H1 (cell line): ENCODE data around the gene ADSS1. TPM values are rescaled to one million over a fixed set of nuclear protein-coding genes. Genes with fewer than 3 reads are reported as not detected.

ENCODE experiments used
- CTCF ChIA-PET: fragments of 300-600 bp; sonication (Branson Sonifier 250); formaldehyde crosslinking; loops from one replicate; lab custom pipeline; 2021; ENCODE audit not compliant: partially characterized antibody; lab: Charles Lee
- POLR2A ChIA-PET: fragments of 300-600 bp; sonication (Branson Sonifier 250); formaldehyde crosslinking; loops from one replicate; lab custom pipeline; 2021; ENCODE audit warnings: inconsistent platforms; ENCODE audit not compliant: partially characterized antibody; lab: Charles Lee
- DNase-seq, 2 experiments: peaks; one replicate each; pipeline versions ENCODE4 v3.0.0 to v3.0.0-alpha.2; 2010 to 2022; ENCODE audit warnings: low spot score in 2 of 2, low read depth in 1 of 2, mixed read lengths in 1 of 2
- FAIRE-seq: peaks from 2 replicates; lab custom pipeline; 2011; peaks lifted over from hg19 to GRCh38; lab: Jason Lieb, UNC
- H2AFZ ChIP-seq: 2 replicates; pipeline ENCODE4 v1.8.1; 2012; ENCODE audit warnings: low read length, inconsistent platforms
- H2AK5ac ChIP-seq: 2 replicates; pipeline ENCODE4 v1.6.1; 2013; ENCODE audit warnings: low read depth, low read length
- H2BK120ac ChIP-seq: replicated peaks from 2 replicates; pipeline ENCODE3; 2013; ENCODE audit warnings: low read depth, low read length, inconsistent platforms
- H2BK12ac ChIP-seq: 2 replicates; pipeline ENCODE4 v1.6.1; 2013; ENCODE audit warnings: low read depth, low read length
- H2BK15ac ChIP-seq: 2 replicates; pipeline ENCODE4 v1.6.1; 2013; ENCODE audit warnings: low read length
- H2BK20ac ChIP-seq: 2 replicates; pipeline ENCODE4 v1.6.1; 2013; ENCODE audit warnings: low read length
- H2BK5ac ChIP-seq: 2 replicates; pipeline ENCODE4 v1.6.1; 2013; ENCODE audit warnings: low read depth, low read length
- H3K14ac ChIP-seq: 2 replicates; pipeline ENCODE4 v1.6.1; 2013; ENCODE audit warnings: inconsistent platforms; ENCODE audit not compliant: insufficient read length
- H3K18ac ChIP-seq: 2 replicates; pipeline ENCODE4 v1.6.1; 2013; ENCODE audit warnings: low read length; ENCODE audit errors: extremely low read depth
- H3K23ac ChIP-seq: 2 replicates; pipeline ENCODE4 v1.6.1; 2013; ENCODE audit warnings: inconsistent platforms; ENCODE audit not compliant: insufficient read length
- H3K23me2 ChIP-seq: 2 replicates; pipeline ENCODE4 v1.6.1; 2013; ENCODE audit warnings: low read depth, low read length
- H3K27ac ChIP-seq: 2 replicates; pipeline ENCODE4 v1.6.1; 2011; ENCODE audit warnings: low read depth, low read length, inconsistent platforms
- H3K27me3 ChIP-seq, 4 experiments: replicated peaks in 1 of 4; 1 replicate in 1 of 4; 2 replicates in 3 of 4; pipeline versions ENCODE4 v1.6.1 to v1.8.1; 2011 to 2013; ENCODE audit warnings: low read length in 3 of 4, mild to moderate bottlenecking in 3 of 4, inconsistent platforms in 2 of 4, mixed read lengths in 2 of 4, moderate library complexity in 1 of 4; ENCODE audit not compliant: control insufficient read depth in 3 of 4, insufficient read depth in 3 of 4; ENCODE audit errors: extremely low read depth in 1 of 4
- H3K36me3 ChIP-seq, 4 experiments: 2 replicates each; pipeline versions ENCODE4 v1.6.1 to v1.8.1; 2011 to 2013; ENCODE audit warnings: mild to moderate bottlenecking in 4 of 4, low read length in 3 of 4, moderate library complexity in 2 of 4, control low read depth in 1 of 4, inconsistent platforms in 1 of 4; ENCODE audit not compliant: insufficient read depth in 4 of 4, control insufficient read depth in 2 of 4
- H3K4ac ChIP-seq: replicated peaks from 2 replicates; pipeline ENCODE3; 2013; ENCODE audit warnings: low read length, low read depth, mixed read lengths, inconsistent platforms; ENCODE audit not compliant: insufficient read length
- H3K4me1 ChIP-seq, 4 experiments: replicated peaks in 1 of 4; 1 replicate in 1 of 4; 2 replicates in 3 of 4; pipeline versions ENCODE4 v1.6.1 to v1.8.1; 2011 to 2013; ENCODE audit warnings: low read length in 3 of 4, inconsistent platforms in 2 of 4, mixed read lengths in 1 of 4; ENCODE audit not compliant: insufficient read depth in 4 of 4, control insufficient read depth in 3 of 4
- H3K4me2 ChIP-seq, 2 experiments: 2 replicates each; pipeline versions ENCODE4 v1.6.1 to v1.8.1; 2011 to 2013; ENCODE audit warnings: low read depth in 2 of 2, low read length in 2 of 2, control low read depth in 1 of 2, inconsistent platforms in 1 of 2, mild to moderate bottlenecking in 1 of 2; ENCODE audit not compliant: insufficient read depth in 1 of 2
- H3K4me3 ChIP-seq, 4 experiments: fragments of 200-600, 300-600 bp in 1 of 4; sonication (generic), shearing (Covaris generic), sonication (Bioruptor Twin) in 1 of 4; 2 replicates each; pipeline versions ENCODE4 v1.5.1 to v1.8.1; 2011 to 2016; ENCODE audit warnings: low read length in 4 of 4, low read depth in 3 of 4, control low read depth in 2 of 4, inconsistent platforms in 2 of 4, mild to moderate bottlenecking in 2 of 4, mixed read lengths in 1 of 4, moderate library complexity in 1 of 4; ENCODE audit not compliant: insufficient read depth in 2 of 4; ENCODE audit errors: extremely low read depth in 1 of 4
- H3K56ac ChIP-seq: replicated peaks from 2 replicates; pipeline ENCODE3; 2013; ENCODE audit warnings: low read depth, mild to moderate bottlenecking, mixed read lengths, low read length, inconsistent platforms; ENCODE audit not compliant: insufficient read length
- H3K79me1 ChIP-seq: 2 replicates; pipeline ENCODE4 v1.6.1; 2013; ENCODE audit warnings: low read depth, low read length, control low read depth
- H3K79me2 ChIP-seq, 2 experiments: 2 replicates each; pipeline versions ENCODE4 v1.6.1 to v1.8.1; 2012 to 2013; ENCODE audit warnings: low read length in 2 of 2, mild to moderate bottlenecking in 2 of 2, inconsistent platforms in 1 of 2; ENCODE audit not compliant: insufficient read depth in 2 of 2, control insufficient read depth in 1 of 2
- H3K9ac ChIP-seq, 4 experiments: replicated peaks in 1 of 4; 1 replicate in 1 of 4; 2 replicates in 3 of 4; pipeline versions ENCODE4 v1.6.1 to v1.8.1; 2011 to 2013; ENCODE audit warnings: low read depth in 3 of 4, low read length in 3 of 4, control low read depth in 2 of 4, mild to moderate bottlenecking in 2 of 4, moderate library complexity in 2 of 4, inconsistent platforms in 1 of 4; ENCODE audit errors: extremely low read depth in 1 of 4
- H3K9me3 ChIP-seq, 2 experiments: 2 replicates each; pipeline versions ENCODE4 v1.6.1 to v1.8.1; 2012 to 2013; ENCODE audit warnings: mild to moderate bottlenecking in 2 of 2, moderate library complexity in 2 of 2, control low read depth in 1 of 2, inconsistent platforms in 1 of 2, low read depth in 1 of 2, low read length in 1 of 2, mixed read lengths in 1 of 2; ENCODE audit not compliant: insufficient read depth in 2 of 2
- H4K20me1 ChIP-seq, 2 experiments: replicated peaks in 1 of 2; 2 replicates each; pipeline versions ENCODE3 to v1.8.1; 2011 to 2013; ENCODE audit warnings: inconsistent platforms in 2 of 2, low read length in 2 of 2, mild to moderate bottlenecking in 1 of 2; ENCODE audit not compliant: insufficient read depth in 2 of 2, control insufficient read depth in 1 of 2
- H4K5ac ChIP-seq: 2 replicates; pipeline ENCODE4 v1.6.1; 2013; ENCODE audit warnings: low read length, low read depth, mixed read lengths, inconsistent platforms; ENCODE audit not compliant: insufficient read length
- H4K8ac ChIP-seq: 2 replicates; pipeline ENCODE4 v1.8.0; 2013; ENCODE audit warnings: mild to moderate bottlenecking, moderate library complexity, low read length, inconsistent platforms; ENCODE audit not compliant: insufficient read depth; ENCODE audit errors: extremely low read depth
- H4K91ac ChIP-seq: replicated peaks from 2 replicates; pipeline ENCODE3; 2013; ENCODE audit warnings: low read length, mixed read lengths, inconsistent platforms; ENCODE audit not compliant: insufficient read length
- CBX8 ChIP-seq: fragments of 300-800, 300-1000 bp; sonication (generic); IDR thresholded peaks from 2 replicates; pipeline ENCODE4 v1.7.1; 2016; ENCODE audit warnings: low read depth, low read length, borderline replicate concordance
- CHD1 ChIP-seq: IDR thresholded peaks from 2 replicates; pipeline ENCODE4 v1.6.1; 2012; ENCODE audit warnings: low read depth, low read length, improper control_type of control experiment
- JUND ChIP-seq: IDR thresholded peaks from 2 replicates; pipeline ENCODE4 v1.6.1; 2011; ENCODE audit warnings: mild to moderate bottlenecking, improper control_type of control experiment, low read length
- KDM1A ChIP-seq: fragments of 200-600, 300-600 bp; sonication (generic); IDR thresholded peaks from 2 replicates; pipeline ENCODE4 v1.7.1; 2016; ENCODE audit warnings: mild to moderate bottlenecking, low read length, borderline replicate concordance
- POLR2A ChIP-seq, 2 experiments: IDR thresholded peaks; 1 replicate in 1 of 2; 2 replicates in 1 of 2; pipeline ENCODE4 v1.6.1; 2011; ENCODE audit warnings: low read depth in 2 of 2, low read length in 2 of 2, mild to moderate bottlenecking in 2 of 2; ENCODE audit errors: control extremely low read depth in 1 of 2
- SP2 ChIP-seq: IDR thresholded peaks from 2 replicates; pipeline ENCODE4 v1.6.1; 2012; ENCODE audit warnings: mild to moderate bottlenecking, low read length, inconsistent platforms
- SP4 ChIP-seq: IDR thresholded peaks from 2 replicates; pipeline ENCODE4 v1.6.1; 2012; ENCODE audit warnings: low read length, inconsistent platforms
- YY1 ChIP-seq: IDR thresholded peaks from 2 replicates; pipeline ENCODE4 v1.6.1; 2011; ENCODE audit warnings: low read depth, mild to moderate bottlenecking, low read length
- WGBS, 2 experiments: shearing (Covaris generic) in 1 of 2; methylation state at CpG; one replicate each; pipeline versions ENCODE4 v1.1.6 to v1.1.7; 2013 to 2015; ENCODE audit warnings: low lambda C conversion rate in 2 of 2, mixed read lengths in 2 of 2, inconsistent platforms in 1 of 2, low coverage in 1 of 2, missing lambda C conversion rate in 1 of 2; ENCODE audit not compliant: insufficient replicate concordance in 2 of 2, insufficient coverage in 1 of 2, insufficient read length in 1 of 2; ENCODE audit errors: extremely low coverage in 1 of 2, missing lambda C conversion rate in 1 of 2; 5-methylcytosine and 5-hydroxymethylcytosine counted together
- polyA plus RNA-seq, 7 experiments: library from polyadenylated mRNA; depleted of rRNA in 3 of 7; stranded (reverse) in 5 of 7; unstranded in 2 of 7; fragments of >200 nt in 5 of 7; fragments of 200-250 nt in 2 of 7; gene quantifications; 1 replicate in 5 of 7; 2 replicates in 1 of 7; 4 replicates in 1 of 7; pipeline versions ENCODE4 v1.2.1 to v1.2.3, GENCODE V29; 2011 to 2013; ENCODE audit warnings: missing spikeins in 2 of 7, mixed read lengths in 2 of 7
- total RNA-seq: library from RNA; stranded (reverse); fragmentation: NEBNext Ultra II Directional; extraction: Animal tissue kit (Norgen Biotek cat#: 25700); gene quantifications from 2 replicates; pipeline ENCODE4 v1.2.1, GENCODE V29; 2021

Gene ADSS1
- total and polyA plus RNA-seq, 2 of the 8 experiments (the other 6 are each of a cell fraction or from before 2014, with no cell fraction given), result 7.1 to 7.9 TPM

- Histone ChIP-seq H3K27ac (no peak overlapping the region), H3K9ac (no peak overlapping the region), H2BK120ac (no peak overlapping the region), H3K56ac (no peak overlapping the region), H3K4ac (no peak overlapping the region), H3K4me3 (no peak overlapping the region), H4K91ac (no peak overlapping the region), H3K14ac (no peak overlapping the region), H3K18ac (no peak overlapping the region), H4K20me1 (peaks cover 0 to 4% of the 10 kb centered on the region in 2 experiments), H2AK5ac (no peak overlapping the region), H3K4me1 (peaks cover 0 to 7% (median 2%) of the 10 kb centered on the region in 4 experiments; a peak in 3 of 7 replicates), H3K27me3 (no peaks in the 10 kb centered on the region; a peak in 1 of 7 replicates), H4K5ac (no peak overlapping the region), H3K4me2 (no peak overlapping the region), H3K9me3 (no peaks in the 10 kb centered on the region), H3K36me3 (peaks cover 0 to 14% (median 0%) of the 10 kb centered on the region in 4 experiments; a peak in 2 of 8 replicates), H2BK12ac (no peak overlapping the region), H2AFZ (no peak overlapping the region), H2BK5ac (no peak overlapping the region), H3K79me2 (no peaks in the 10 kb centered on the region), H3K23ac (no peak overlapping the region), H2BK15ac (no peak overlapping the region), H2BK20ac (no peak overlapping the region), H3K79me1 (no peaks in the 10 kb centered on the region), H3K23me2 (peaks cover 3% of the 10 kb centered on the region; the same call in 1 of the 2 replicates), H4K8ac (no peak overlapping the region)
- DNase-seq (no peak), FAIRE-seq (no peak)
- WGBS, 2 experiments, result 87% methylated on average over 13 of the region's 15 CpGs; no CpG with 5 or more reads in 1 of the 2 experiments
- CTCF ChIA-PET, result no interaction called here
- POLR2A ChIA-PET, result interaction anchor here (0.8 to 1.7 kb wide), 3 partner anchors 9 to 32 kb away, joined by 3 to 4 read pairs (median 4); no protein-coding TSS in a partner anchor
- TF ChIP-seq YY1 (no peak), CHD1 (no peak), SP2 (no peak), POLR2A (IDR thresholded peaks at IDR 0.05; ENCODE audit: control extremely low read depth in 1 of 2, low read depth in 2 of 2, low read length in 2 of 2) (no peak), JUND (no peak), CBX8 (no peak), KDM1A (no peak), SP4 (no peak)
These were observed 4.7 kb upstream of the ADSS1 start for GRCh38 chr14:104719343-104719742.
